HG03097 (cell line): ENCODE results near the gene BHLHA9.
A peak's percentile ranks its signal among the peaks of the same experiment; 100 is the strongest.
"Not testable (repeated sequence)": the region's sequence is repeated elsewhere in the genome, so short reads cannot be mapped to it uniquely, and the experiment has no call there.

Experiments
- ATAC-seq: cut with Tn5 transposase; IDR thresholded peaks from one replicate; pipeline ENCODE4 v1.9.1; 2021; ENCODE audit not compliant: unreplicated experiment, low FRiP score

The BHLHA9 gene

DNA sequence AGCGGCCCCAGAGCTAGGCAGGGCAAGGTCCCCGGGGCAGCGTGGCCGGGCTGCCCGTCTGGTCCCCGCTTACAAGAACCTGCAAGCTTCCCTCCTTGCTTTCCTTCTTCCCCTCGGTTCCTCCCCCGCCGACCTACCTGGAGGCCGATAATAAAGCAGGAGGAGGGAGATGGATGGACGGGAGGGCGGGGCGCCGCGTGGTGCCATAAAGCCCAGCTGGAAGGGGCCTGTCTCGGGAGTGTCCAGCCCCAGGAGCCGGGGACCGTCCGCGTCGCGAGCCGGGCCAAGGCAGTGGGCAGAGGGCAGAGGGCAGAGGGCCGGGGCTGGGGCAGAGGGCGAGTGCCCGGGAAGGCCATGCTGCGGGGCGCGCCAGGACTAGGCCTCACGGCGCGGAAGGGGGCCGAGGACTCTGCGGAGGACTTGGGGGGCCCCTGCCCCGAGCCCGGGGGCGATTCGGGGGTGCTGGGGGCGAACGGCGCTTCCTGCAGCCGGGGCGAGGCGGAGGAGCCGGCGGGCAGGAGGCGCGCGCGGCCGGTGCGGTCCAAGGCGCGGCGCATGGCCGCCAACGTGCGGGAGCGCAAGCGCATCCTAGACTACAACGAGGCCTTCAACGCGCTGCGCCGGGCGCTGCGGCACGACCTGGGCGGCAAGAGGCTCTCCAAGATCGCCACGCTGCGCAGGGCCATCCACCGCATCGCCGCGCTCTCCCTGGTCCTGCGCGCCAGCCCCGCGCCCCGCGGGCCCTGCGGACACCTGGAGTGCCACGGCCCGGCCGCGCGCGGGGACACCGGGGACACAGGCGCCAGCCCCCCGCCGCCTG is at the start of gene BHLHA9:
BHLHA9 (plus strand) TSS at position 235 of the 820 bp plus-strand sequence; CDS start at position 355, 120 bp downstream.
- no peak for ATAC-seq

DNA sequence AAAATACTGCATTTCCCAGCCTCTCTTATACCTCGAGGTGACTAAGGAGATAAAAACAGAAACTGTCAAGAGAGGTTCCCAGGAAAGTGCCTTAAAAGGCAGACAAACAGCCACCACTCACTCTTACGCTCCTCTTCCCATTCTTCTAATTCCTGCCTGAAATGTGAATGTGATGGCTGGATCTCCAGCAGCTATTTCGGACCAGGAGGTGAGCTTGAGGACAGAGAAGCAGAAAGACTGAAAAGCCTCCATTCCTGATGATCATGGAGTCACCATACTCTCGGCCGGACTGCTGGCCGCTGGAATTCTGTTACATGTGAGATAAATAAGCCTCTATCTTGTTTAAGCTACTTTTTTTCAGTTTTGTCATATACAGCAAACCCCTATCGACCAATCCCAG is 49.0 kb upstream of the BHLHA9 start:
- ATAC-seq, result no peak

DNA sequence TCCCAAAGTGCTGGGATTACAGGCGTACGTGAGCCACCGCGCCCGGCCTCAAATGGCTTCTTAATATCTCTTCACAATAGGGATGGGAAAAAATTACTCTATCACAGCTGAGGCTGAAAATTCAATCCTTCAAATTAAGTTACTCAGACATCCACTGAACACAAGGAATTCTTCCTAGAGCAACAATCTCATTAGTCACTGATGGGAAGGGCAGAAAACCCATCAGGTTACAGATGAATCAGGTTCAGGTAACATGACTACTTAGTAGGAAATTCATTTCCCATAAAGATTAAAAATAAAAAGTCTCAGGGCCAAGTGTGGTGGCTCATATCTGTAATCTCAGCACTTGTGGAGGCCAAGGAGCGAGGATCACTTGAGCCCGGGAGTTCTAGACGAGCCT is 47.9 kb upstream of the BHLHA9 start:
- ATAC-seq, result no peak

DNA sequence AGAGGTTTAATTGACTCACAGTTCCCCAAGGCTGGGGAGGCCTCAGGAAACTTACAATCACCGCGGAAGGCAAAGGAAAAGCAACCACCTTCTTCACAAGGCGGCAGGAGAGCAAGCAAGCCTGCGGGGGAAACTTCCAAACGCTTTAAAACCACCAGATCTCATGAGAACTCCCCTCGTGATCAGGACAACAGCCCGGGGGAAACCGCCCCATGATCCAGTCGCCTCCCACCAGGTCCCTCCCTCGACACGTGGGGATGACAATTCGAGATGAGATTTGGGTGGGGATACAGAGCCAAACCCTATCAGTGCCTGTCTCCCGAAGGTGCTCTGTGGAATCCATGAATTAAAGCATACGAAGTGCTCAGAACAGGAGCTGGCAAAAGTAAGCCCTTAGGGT is 46.6 kb upstream of the BHLHA9 start:
- no peak for ATAC-seq

DNA sequence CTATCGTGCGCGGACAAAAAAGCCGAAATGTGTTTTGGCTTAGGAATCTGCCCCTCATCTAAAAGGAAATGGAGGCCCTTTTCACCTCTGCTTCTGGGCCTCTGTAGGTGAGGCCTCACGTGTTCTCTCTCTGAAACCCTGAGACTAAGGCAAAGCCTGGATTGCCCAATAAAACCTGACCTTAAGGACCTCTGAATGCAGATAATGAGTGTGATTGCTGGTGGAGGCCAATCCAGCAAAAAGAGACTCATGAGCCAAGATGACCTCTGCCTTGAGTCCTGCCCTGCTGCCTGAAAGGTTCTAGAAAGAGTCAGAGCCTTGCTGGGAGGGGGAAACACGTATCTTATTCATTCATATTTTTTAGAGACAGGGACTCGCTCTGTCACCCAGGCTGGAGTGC is 45.9 kb upstream of the BHLHA9 start:
- ATAC-seq, result no peak

DNA sequence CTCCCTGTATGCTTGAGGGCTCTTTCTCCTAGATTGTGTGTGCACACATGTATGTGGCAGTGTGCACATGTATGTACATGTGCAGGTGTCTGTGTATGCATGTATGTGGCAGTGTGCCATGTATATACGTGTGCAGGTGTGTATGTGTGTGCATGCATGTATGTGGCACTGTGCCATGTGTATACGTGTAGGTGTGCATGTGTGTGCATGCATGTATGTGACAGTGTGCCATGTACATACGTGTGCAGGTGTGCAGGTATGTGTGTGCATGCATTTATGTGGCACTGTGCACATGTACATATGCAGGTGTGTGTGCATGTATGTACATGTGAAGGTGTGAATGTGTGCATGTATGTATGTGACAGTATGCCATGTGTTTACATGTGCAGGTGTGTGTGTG is 43.9 kb upstream of the BHLHA9 start:
- ATAC-seq, result no peak

DNA sequence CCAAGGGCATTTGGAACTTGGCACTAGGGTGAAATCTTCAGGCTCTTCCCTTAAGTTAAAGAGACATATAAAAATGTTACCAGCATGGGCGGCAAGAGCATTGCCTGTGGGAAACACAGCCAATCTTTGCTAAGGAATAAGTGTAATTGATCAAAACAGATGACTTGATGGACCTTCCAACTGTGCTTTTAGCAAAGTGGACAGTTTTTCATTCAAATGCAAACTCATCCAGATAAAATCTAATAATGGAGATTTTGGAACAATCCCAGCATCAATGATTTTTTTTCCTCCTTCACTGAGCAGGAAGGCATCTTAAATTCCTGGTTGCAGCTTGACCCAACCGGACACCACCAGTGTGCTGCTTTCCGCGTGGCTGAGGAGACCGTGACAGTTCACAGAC is 42.9 kb upstream of the BHLHA9 start:
- ATAC-seq, result no peak

DNA sequence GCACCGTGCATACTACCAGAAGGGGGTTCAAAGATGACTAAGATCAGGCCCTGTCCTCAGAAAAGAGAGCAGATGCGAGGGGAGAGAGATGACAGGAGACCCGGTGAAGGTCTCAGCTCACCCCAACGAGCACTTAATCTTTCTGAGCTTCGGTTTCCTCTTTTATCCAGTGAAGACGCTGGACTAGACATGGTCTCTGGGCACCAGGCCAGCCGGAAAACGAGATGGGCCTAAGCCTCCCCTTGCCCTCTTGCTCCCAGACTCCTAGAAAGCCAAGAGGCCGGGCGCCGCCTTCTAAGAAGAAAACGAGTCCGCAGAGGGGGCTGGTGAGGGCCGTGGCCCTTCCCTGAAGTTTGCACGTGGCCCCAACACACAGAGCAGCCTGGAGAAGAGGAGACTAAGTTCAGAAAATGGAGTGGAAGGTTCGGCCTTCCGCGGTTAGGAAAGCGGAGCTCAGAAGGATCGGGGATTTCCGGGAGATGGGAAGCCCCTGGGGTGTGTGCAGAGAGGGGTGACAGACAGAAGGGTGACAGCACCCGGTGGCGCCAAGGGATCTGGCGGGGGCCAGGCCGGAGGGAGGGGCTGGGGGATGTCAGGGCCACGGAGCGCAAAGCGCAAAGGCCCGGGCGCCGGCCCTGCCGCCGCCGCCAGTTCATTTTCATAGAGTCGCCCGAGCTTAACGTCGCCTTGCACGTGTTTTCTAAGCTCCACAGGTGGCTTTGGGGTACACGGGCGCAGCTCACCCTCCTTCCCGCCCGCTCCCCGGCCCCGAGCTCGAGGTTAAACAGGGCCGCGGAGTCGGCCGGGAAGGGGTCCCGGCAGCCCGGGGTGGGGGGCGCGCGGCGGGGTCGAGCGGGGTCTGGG is 42.1 kb upstream of the BHLHA9 start:
- peak; percentile 48 for ATAC-seq

DNA sequence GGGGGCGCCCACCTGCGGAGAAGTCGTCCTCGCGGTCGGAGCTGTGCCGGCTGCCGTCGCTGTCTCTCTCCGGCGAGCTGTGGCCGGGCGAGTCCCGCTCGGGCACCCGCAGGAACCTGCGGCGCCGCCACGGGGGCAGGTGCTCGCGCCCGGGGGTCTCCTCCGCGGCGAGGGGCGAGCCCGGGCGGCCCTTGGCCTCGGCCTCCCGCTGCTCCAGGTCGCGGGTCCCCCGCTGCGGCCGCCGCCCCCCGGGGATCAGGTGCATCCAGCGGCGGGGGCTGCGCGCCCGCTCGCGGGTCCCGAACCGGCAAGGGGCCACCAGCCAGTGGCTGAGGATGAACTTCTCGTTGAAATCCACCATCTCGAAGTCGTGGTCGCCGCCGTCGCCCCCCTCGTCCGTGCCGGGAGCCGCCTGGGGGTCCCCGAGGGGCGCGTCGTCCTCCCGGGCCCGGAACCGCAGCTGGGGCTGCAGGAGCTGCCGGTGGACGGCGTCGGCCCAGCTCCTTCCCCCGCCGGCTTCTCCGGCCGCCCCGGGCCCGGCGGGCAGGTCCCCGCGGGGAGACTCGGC is 41.4 kb upstream of the BHLHA9 start:
- peak; percentile 17 for ATAC-seq

DNA sequence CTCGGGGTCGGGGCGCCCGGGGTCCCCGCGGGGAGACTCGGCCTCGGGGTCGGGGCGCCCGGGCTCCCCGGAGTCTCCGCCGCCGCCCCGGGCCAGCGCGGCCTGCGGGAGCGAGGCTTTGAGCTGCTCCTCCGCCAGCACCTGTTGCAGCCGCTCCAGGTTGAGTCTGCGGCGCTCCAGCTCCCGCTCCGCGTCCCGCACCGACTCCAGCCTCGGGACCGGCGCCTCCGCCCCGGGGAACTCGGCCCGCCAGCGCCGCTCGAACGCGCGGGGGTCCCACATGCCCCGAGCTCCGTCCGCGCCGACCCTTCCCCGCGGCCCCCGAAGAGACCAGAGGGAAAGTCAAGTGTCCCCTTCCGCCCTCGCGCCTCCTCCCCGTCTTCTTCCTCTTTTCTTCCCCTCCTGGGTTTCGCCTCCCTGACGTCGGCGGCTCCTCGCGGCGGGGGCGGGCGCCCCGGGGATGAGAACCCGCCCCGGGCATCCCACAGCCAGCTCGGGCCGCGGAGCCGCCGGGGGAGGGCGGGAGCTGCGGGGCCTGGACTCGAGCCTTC is 40.8 kb upstream of the BHLHA9 start:
- peak; percentile 26 for ATAC-seq

DNA sequence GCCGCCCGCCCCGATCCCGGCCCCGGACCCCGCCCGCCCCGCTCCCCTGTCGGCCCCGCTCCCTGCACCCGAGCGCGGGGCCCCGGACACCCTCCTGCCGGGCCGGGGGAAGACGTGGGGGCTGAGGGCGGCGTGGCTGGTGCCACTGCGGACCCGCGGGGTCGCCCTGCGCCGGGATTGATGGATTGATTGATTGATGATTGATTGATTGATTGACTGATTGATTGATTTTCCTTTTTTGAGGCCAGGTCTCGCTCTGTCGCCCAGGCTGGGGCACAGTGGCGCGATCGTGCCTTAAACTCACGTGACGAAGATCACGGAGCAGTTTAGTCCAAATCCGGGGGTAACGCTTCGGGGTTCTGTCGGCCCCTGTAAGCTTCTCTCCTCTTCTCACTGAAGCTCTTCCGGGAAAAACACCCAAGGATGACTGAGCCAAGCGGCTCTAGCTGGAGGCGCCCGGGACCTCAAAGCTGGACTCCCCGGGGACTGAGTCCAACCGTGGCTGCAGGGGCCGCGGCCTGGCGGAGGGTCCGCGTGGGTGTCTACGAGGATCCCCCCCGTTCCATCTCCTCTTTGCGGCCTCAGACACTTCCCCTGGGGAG is 40.2 kb upstream of the BHLHA9 start:
- no peak for ATAC-seq

DNA sequence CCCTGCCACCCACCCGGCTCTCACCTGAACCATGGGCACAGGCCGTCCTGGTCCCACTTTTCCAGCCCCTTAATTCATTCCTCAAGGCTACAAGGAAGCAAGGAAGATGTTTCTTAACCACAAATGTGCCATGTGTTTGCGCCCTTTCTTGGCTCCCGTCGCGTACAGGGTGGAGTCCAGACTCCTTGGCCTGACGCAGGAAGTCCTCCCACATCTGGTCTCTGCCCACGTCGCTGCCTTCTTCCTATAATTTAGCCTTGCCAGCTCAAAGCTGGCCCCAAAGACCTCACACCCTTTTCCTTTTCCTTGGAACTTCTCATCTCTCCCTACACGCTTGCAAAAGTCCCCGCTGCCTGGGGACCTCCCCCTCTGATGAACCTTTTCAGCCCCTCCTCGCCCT is 38.8 kb upstream of the BHLHA9 start:
- ATAC-seq, result no peak

DNA sequence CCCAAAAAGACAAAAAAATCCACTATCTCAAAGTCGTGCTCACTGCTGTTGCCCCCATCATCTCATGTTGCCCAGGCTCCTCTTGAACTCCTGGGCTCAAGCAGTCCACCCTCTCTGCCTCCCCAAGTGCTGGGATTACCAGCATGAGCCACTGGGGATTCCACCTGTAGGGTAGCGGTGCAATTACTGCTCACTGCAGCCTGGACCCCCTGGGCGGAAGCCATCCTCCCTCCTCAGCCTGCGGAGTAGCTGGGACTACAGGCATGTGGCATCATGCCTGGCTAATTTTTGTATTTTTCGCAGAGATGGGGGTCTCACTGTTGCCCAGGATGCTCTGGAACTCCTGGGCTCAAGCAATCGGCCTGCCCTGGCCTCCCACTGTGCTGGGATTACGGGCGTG is 37.9 kb upstream of the BHLHA9 start:
- ATAC-seq, result no peak

DNA sequence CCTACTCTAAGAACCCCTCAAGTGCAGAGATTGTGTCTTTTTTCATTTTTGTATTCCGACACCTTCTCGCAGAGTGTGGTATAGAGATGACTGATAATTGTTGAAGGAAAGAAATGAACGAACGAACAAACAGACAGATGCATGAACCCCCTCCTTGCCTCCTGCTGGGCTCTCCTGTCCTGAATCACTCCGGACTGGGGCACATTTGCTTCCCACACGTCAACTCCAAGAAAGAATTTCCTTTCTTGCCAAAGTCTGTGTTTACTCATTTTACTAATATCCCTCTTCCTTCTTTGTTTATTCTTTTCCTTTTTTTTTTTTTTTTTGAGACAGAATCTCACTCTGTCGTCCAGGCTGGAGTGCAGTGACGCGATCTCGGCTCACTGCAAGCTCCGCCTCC is 37.5 kb upstream of the BHLHA9 start:
- ATAC-seq, result no peak

DNA sequence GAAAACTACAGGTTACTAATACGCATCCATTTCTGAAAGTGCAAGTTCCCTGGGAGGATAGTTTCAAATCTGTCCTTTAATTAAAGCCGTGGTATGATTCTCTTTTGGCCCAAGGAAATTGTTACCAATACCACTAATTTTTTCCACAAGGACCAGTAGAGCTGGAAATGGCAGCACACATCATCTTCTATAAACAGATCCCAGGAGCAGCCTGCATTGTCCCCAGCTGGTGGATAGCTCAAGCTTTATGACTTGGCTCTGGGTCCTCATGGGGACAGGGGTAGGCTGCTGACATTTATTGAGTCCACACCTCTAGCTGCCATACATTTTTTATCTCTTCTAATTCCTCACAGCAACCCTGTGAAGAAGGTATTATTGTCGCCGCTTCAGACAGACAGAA is 35.8 kb upstream of the BHLHA9 start:
- ATAC-seq, result no peak

DNA sequence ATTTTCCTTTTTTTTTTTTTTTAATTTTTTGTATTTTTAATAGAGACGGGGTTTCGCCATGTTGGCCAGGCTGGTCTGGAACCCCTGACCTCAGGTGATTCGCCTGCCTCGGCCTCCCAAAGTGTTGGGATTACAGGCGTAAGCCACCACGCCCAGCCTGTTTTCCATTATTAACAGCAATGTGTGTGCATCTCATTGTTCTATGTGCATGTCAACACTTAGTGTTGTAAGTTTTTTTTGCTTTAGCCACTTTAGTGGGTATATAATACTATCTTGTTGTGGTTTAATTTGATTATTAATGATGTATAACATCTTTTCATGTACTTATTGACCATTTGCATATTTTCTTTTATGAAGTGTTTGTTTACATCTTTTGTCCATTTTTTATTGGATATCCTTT is 32.8 kb upstream of the BHLHA9 start:
- no peak for ATAC-seq

DNA sequence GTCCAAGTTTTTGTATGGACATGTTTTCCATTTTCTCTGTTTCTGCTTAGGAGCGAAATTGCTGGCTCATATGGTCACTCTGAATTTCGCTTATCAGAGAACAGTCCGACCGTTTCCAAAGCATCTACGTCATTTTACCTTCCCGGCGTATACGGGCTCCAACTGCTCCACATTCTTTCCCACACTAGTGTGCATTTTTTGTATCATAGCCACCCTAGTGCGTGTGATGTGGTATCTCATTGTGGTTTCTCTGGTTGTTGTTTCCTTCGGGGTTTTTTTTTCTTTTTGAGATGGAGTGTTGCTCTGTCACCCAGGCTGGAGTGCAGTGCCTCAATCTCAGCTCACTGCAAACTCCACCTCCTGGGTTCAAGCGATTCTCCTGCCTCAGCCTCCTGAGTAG is 31.0 kb upstream of the BHLHA9 start:
- ATAC-seq, result no peak

DNA sequence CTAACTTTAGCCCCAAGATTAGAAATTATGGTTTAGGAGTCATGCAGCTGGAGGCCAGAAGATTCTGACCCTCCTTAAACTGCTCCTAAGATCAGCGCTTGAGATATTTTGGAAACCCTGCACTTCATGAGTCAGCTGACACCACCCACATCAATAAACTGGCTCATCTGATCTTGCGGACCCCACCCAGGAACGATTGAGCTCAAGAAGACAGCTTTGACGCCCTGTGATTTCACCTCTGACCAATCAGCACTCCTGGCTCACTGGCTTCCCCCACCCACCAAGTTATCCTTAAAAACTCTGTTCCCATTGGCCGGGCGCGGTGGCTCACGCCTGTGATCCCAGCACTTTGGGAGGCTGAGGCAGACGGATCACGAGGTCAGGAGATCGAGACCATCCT is 29.8 kb upstream of the BHLHA9 start:
- ATAC-seq, result not testable (repeated sequence)

DNA sequence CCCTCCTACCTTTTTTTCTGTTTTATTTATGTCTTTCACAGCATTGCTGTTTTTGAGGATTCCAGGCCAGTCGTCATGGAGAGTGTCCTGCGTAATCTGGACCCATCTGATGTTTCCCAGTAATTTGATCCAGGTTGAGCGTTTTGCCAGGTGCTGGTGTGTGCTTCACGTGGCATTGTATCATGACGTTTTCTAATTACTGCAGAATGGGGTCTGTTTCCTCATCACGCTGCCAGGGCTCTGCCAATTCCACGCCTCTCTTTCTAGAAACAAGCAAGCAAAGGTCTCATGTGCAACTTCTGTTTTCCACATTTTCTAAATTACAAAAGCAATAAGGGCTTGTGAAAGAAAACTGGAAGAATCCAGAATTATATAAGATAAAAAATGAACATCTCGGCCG is 28.3 kb upstream of the BHLHA9 start:
- ATAC-seq, result no peak

DNA sequence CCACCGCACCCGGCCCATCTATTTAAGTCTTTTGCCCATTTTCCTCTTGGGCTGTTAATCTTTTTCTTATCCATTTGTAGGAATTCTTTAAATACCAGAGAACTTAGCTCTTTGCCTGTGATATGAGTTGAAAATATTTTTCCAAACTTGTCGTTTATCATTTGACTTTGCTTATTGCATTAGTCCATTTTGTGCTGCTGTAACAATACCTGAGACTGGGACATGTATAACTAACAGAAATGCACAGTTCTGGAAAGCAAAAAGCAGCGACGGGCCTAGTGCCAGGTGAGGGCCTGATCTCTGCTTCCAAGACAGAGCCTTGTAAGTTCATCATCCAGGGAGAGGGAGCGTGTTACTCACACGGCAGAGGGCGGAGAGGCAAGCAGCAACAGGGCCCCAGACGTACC is 25.6 kb upstream of the BHLHA9 start:
- no peak for ATAC-seq
